Activated gamma-delta T cell treated with anti-CD3 and anti-CD28 coated beads, Interleukin-2, amount 50 U/mL, for 16 hours (primary cell): Measurements from ENCODE around the gene LILRA6.
"Not testable (repeated sequence)": the region's sequence is repeated elsewhere in the genome, so short reads cannot be mapped to it uniquely, and the experiment has no call there.

Source experiments
- DNase-seq: peaks from one replicate; pipeline ENCODE4 v3.0.0-alpha.2; 2020; ENCODE audit warnings: low read depth

Gene LILRA6

DNA sequence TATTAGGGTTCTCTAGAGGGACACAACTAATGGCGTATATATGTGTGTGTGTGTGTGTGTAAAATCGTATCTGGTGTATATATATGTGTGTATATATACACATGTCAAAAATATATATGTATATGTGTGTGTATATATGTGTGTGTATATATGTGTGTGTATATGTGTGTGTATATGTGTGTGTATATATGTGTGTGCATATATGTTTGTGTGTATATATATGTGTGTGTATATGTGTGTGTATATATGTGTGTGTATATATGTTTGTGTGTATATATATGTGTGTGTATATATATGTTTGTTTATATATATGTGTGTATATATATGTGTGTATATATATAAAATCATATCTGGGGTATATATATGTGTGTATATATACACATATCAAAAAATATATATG, 19.9 kb upstream of the LILRA6 start:
- no peak for DNase-seq

DNA sequence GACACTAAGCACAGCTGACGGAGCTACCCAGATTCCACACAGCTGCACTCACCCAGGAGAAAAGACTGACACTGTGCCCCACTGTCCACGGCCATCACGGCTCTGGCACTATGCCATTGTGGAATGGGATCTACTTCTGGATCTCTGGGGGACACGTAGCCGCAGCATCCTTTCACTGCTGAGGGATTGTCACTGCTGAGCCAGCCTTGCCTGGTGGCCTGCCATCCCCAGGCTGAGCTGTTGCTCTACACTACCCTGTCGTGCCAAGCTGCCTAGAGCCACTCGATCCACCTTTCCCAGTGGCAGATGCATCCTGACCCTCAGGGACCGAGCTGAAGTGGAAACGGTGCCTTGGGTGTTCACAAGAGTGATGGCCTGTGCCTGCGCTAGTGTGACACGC, 19.5 kb upstream of the LILRA6 start:
- no peak for DNase-seq

DNA sequence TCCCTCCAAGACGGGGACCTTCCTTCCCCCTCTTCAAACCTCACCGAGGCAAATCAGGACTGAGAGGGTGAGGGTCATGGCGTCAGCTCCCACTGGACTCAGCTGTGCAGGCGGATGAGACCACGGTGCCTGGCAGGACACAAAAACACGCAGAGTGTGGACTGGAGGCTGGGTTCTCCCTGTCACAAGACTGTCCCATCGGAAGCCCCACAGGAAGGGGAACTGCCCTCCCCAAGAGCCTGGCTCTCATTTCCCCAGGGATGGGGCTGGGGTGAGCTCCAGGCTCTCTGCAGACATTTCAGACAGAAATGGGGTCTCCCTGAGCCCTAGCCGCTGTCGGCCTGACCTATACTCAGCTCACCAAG, 14.5 kb upstream of the LILRA6 start, which contains the start of gene LILRB5:
Gene LILRB5, minus strand, starts transcription at position 158 of the 365 bp plus-strand sequence. Its CDS starts 80 bp downstream, at position 78.
- no peak for DNase-seq

DNA sequence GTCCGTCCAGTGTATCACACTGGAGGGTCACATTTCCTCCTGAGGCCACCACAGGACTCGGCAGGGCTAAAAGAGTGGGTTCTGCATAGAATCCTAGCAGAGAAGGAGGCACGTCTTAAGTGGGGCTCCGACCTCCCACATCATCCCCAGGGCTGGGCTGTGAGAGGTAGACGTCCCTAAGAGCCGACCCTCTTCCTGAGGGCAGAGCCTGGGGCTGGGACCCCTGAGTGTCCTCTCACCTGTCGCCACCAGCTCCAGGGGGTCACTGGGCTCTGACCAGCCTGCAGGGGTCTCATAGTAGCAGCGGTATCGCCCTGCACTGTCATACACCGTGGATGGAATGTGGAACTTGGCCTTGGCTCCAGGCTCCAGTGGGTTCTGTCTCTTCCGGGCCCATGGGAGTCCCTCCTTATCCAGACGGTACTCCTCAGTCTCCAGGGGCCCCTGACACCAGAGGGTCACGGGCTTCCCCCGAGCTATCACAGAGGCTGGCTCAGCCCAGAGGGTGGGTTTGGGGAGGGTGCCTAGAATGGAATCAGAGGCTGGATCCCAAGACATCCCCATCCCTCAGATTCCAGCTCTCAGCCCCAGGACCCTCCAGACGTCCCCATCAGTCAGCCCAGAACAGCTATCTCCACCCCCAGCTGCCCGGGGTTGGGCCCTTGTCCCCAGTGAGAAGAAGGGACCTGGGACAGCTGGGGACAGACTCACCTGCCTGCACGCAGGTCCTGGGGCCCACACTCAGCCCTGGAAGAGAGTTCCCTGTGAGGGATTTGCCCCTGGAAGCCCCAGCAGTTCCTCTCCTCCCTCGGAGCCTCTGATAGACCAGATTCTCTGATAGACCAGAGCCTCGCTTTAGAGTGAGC, 13.9 kb upstream of the LILRA6 start:
- no peak for DNase-seq

DNA sequence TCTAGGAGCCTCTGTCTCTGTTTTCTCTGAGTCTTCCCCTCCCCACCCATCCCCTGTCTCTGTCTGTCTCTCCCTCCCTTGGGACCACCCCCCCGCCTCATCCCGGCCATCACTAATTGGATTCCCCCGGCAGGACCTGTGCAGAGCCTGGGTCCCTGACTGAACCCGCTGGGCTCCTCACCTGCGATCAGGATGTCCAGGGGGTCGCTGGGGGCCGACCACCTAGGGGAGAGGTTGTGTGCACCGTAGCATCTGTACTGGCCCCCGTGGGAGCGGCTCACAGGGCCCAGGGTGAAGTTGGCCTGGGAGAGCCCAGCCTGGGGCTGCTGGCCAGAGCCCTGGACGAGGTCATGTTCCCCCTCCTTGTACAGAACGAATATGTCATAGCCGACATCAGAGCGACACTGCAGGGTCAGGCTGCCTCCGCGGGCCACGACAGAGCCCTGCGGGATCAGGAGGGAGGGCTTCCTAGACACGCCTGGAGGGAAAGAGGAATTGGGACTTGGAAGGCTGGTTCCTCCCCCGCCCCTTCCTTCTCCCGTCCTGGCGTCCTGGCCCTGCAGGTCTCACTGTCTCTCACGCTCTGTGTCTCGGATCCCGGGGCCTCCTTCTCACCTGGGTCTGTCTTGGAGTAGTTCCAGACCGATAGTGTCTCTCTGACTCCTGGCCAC, 12.7 kb upstream of the LILRA6 start:
- no peak for DNase-seq

DNA sequence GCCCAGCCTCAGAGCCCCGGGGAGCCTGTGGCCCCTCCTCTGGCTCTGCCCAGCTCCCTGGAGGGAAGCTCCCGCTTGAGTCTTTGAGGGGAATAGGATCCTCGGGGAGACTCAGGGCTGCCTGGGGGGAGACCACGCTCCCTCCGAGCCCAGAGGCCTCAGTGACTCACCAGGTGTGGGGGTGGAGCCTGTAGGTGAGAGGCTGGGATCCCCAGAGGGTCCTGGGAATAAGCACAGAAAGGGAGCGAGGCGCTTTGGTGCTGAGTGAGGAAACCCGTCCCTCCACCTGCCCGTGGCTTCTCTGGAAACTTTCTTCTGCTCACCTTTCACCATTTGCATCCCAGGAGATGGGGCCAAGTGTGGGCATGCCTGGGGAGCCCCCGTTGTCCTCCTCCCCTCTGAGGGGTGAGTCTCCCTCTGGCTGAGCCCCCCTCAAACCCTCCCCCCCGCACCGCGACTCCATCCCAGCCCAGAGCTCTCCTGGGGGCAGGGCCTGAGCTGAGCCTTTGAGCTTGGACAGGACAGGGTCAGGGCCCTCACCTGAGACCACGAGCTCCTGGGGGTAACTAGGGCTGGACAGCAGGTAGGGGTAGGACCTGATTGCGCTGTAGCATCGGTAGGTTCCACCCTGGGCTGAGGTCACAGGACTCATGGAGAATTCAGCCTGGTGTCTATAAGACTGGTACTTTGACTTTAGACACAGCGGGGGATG, 11.8 kb upstream of the LILRA6 start:
- no peak for DNase-seq

DNA sequence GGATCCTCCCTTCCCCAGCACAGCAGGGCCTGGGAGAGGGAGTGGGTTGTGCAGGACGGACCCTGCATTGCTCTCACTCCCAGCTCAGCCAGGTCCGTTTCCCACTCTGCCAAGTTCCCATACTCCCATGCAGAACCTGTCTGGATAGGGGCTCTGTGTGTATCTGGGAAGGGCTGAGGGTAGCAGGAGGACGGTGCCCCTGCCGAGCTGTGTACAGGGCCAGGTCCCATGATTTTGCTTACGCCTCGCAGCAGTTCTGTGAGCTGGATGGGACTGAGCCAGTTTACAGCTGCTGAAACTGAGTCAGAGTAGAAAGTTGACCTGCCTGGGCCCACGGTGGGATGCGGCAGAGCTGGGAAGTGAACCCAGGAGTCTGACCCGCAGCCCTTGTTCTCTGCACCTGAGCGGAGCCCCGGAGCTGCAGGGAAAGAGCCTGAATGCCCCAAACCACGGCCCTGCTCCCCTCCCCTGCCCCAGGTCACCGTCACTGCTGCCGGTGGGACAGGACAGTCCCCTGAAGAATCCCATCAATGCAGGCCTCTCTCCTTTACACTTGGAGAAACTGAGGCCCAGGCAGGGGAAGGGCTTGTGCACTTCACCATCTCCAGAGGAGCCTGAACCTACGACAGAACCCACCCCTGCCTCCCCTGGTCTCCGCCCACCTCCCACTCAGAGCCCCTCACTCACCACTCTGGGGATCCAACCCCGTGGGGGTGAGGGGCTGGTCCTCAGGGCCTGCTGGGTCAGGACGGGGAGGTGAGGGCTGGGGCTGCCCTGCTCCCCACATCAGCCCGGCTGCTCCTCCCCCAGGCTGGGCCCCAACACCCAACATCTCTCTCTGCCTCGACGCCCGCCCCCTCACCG, 11.0 kb upstream of the LILRA6 start:
- DNase-seq: no peak

DNA sequence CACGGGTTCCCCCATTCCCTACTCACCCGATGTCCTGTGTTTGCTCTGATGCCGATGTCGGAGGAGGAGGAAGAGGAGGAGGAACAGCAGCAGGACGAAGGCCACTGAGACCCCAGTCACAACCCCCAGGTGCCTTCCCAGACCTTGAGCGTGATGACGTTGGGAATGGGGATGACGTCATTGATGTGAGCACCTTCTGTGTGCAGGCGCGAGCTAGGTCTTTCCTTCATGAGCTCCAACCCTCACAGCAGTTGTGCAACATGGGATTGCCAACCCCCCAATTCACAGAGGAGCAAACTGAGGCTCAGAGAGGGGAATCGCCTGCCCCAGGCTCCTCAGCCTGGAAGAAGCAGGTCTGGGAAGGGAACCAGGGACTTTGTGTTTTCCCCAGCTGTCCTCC, 10.3 kb upstream of the LILRA6 start:
- no peak for DNase-seq

DNA sequence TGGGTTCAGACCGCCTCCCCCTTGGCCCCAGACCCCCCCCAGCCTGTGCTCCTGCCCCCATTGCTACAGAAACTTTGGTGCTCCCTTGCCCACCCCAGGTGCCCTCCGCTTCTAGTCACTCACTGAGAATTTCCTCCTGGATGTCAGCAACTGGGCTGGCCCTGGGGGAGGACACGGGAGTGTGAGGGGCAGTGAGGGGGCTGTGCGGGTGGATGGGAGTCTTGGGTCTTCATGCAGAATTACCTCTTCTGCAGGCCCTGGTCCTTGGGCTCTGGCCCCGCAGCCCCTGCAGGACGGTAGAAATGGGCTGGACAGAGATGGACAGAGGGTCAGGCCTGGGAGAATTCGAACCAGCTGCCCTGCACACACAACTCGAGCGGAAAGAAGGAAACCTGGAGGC, 9.7 kb upstream of the LILRA6 start:
- no peak for DNase-seq

DNA sequence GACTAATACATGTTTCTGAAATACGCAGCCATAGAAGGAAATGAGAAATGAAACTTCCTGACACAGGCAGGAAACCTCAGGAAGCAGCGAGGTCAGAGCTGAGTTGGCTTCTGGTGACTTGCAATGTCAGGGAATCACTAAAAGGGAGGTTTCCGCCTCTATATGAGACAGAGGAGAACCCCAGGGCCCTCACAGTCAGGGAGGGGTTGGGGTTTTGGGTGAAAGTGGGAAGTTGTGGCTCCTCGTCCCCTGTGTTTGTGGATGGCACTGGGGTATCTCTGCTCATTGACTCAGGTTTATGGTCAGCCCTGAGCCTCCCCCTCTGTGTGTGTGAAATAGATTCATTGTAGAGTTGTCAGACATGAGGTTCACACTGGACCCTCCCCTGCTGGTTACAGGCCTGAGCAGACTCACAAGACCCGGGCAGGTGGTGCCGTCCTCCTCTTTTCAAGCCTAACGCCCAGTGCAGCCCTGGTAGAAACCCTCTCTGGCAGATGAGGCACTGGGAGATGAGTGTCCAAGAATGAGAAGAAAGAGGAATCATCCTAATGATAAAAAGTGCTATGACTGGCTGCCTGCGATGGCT, 5.5 kb upstream of the LILRA6 start:
- DNase-seq: no peak

DNA sequence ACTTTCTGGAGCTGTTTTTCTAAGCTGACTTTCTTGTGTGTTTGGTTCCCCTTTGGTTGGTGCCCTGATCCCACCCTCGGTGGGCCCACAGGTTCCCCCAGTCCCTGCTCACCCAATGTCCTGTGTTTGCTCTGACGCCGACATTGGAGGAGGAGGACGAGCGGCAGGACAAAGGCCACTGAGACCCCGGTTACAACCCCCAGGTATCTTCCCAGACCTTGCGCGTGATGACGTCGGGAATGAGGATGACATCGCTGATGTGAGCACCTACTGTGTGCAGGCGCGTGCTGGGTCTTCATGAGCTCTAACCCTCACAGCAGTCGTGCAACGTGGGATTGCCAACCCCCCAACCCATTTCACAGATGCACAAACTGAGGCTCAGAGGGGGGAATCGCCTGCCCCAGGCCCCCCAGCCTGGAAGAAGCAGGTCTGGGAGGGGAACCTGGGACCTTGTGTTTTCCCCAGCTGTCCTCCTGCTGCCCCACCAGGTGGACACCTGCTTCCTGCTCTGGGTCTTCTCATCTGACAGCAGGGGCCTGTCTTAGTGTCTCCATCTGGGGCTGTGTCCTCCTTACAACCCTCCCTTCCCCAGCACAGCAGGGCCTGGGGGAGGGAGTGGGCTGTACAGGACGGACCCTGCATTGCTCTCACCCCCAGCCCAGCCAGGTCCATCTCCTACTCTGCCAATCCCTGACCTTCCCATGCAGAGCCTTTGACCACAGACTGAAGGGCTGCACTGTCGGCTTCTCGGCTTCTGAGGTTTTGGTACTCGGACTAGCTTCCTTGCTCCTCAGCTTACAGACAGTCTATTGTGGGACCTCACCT, 4.7 kb upstream of the LILRA6 start:
- DNase-seq: no peak

DNA sequence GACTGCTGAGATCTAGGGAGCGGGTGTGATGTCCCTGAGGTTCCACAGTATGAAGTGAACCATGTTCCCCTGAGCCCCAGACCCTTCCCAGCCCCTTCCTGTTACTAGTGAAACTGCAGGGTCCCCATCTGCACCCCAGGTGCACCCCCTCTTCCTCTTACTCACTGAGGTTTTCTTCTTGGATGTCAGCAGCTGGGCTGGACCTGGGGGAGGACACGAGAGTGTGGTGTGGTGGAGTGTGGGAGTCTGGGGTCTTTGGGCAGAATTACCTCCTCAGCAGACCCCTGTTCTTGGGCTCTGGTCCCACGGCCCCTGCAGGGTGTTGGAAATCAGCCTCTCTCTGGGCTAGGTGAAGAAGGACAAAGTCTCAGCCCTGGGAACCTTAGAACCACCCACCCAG, 3.3 kb upstream of the LILRA6 start:
- no peak for DNase-seq

DNA sequence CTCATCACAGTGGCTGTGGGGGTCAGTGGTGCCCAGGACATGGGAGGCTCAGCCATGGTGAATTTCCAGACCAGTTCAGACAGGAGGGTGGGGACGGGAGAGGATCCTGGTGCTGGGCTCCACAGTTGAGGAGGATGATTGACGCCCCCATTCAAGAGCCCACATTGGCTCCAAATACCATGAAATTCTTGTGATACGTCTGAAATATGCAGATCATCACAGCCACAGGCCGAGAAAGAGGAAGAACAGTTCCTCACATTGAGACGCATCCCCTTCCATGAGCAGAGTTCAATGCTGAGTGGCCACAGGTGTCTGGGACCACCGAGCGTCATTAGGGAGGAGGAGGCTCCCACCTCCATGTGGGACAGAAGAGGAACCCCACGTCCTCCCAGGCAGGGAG, 1.2 kb upstream of the LILRA6 start:
- DNase-seq: not testable (repeated sequence)

DNA sequence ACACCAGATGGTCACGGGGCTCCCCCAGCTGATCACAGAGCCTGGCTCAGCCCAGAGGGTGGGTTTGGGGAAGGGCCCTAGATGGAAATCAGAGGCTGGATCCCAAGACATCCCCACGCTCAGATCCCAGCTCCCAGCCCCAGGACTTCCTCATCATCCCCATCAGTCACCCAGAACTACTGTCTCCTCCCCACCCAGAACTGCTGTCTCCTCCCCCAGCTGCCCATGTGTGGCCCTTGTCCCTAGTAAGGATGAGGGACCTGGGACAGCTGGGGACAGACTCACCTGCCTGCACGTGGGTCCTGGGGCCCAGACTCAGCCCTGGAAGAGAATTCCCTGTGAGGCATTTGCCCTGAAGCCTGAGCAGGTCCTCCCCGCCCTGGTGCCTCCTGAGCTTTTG, 356 bp downstream of the LILRA6 start:
- not testable (repeated sequence) for DNase-seq

DNA sequence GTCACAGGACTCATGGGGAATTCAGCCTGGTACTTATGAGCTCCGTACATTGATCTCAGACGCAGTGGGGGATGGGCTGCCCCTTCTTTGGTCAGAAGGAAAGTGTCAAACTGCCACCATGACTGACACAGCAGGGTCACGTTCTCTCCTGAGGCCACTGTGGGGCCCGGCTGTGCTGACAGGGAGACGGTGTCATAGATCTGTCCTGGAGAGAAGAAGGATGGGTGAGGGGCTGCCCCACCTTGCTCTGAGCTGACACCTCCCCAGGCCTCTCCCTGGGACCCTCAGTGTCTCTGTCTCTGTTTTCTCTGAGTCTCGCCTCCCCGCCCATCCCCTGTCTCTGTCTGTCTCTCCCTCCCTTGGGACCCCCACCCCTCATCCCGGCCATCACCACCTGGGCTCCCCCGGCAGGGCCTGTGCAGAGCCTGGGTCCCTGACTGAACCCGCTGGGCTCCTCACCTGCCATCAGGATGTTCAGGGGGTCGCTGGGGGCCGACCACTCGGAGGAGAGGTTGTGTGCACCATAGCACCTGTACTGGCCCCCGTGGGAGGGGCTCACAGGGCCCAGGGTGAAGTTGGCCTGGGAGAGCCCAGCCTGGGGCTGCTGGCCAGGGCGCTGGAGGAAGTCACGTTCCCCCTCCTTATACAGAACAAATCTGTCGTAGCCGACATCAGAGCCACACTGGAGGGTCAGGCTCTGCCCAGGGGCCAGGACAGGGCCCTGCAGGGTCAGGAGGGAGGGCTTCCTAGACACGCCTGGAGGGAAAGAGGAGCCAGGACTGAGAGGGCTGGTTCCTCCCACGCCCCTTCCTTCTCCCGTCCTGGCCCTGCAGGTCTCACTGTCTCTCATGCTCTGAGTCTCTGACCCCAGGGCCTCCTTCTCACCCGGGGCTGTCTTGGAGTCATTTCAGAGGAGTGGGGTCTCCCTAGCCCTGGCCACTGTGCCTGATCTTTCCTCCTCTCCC, 1.9 kb downstream of the LILRA6 start:
- DNase-seq: not testable (repeated sequence)

DNA sequence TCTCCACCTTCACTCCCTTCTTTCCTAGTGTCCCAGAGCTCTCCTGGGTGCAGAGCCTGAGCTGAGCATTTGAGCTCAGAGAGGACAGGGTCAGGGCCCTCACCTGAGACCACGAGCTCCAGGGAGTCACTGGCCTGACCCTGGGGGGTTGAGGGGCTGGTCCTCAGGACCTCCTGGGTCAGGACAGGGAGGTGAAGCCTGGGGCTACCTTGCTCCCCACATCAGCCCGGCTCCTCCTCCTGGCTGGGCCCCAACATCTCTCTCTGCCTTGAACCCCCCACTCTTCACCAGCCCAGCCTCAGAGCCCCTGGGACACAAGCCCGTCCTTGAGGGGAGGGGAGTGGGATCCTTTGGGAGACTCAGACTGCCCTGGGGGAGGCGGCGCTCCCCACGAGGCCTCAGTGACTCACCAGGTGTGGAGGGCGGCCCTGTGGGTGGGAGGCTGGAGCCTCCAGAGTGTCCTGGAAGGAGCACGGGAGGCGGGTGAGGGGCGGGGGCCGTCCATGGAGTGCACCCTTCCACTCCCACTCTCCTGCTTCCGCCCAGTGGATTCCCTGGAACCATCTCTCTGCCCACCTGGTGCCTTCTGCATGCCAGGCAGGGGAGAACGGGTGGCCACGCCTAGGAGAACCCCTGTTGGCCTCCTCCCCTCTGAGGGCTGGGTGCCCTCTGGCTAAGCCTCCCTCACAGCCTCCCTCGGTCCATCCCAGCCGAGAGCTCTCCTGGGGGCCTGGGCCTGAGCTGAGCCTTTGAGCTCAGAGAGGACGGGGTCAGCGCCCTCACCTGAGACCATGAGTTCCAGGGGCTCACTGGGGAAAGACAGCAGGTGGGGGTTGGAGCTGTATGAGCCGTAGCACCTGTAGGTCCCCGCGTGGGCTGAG, 2.9 kb downstream of the LILRA6 start:
- DNase-seq: not testable (repeated sequence)

DNA sequence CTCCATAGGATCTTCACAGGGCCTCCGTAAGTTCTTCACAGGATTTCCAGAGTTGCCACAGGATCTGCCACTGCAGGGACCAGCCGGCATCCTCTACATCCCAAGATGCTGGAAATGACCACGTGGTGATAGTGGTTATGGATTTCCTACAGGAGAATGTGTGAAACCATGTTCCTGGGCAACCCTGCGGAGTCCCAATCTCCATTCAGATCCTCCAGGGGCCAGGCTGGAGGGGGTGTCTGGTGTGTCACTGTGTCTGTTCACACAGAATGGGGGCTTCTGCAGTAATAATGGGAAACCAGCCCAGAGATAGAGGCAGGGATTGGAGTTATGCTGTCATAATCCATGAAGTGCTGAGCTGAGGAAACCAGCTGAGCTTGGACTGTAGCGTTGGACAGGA, 8.6 kb downstream of the LILRA6 start:
- no peak for DNase-seq
